Body of pancreas (tissue), 4 donors: Measurements from ENCODE around the gene LIN7C.

Experiments used
- CTCF ChIP-seq, 7 experiments: fragments of 450-650 bp in 4 of 7; fragments of 200-600 bp in 3 of 7; sonication (generic) in 3 of 7; IDR thresholded peaks; one replicate each; pipeline ENCODE4 v1.5.1; 2016 to 2019; ENCODE audit warnings: antibody characterized with exemption in 7 of 7
- POLR2A ChIP-seq, 3 donors: fragments of 450-650 bp; IDR thresholded peaks; one replicate each; pipeline ENCODE4 v1.6.1; 2016; ENCODE audit warnings: antibody characterized with exemption in 3 of 3, mild to moderate bottlenecking in 2 of 3

GRCh38 chr11:27495710-27496300 is 10.8 kb downstream of the LIN7C start:
- TF ChIP-seq CTCF (IDR thresholded peaks at IDR 0.05) (no peak), POLR2A (IDR thresholded peaks at IDR 0.05) (no peak)
